BLaER1 treated with 17β-estradiol and CSF1 and Interleukin-3, amounts not matched to agents 10 nM and 100 nM (cell line): Measurements from ENCODE around the gene OTOP2.
A peak's percentile ranks its signal among the peaks of the same experiment; 100 is the strongest.
"Not testable (repeated sequence)": the region's sequence is repeated elsewhere in the genome, so short reads cannot be mapped to it uniquely, and the experiment has no call there.

Experiments
- H3K27ac ChIP-seq, 11 experiments: shearing (Covaris generic); formaldehyde crosslinking; 2 replicates each; pipeline ENCODE4 v1.8.1; 2022
- H3K27me3 ChIP-seq, 11 experiments: shearing (Covaris generic); formaldehyde crosslinking; 2 replicates each; pipeline ENCODE4 v1.8.1; 2022
- H3K36me3 ChIP-seq, 11 experiments: shearing (Covaris generic); formaldehyde crosslinking; 2 replicates each; pipeline ENCODE4 v1.8.1; 2022
- H3K4me1 ChIP-seq, 10 experiments: shearing (Covaris generic); formaldehyde crosslinking; 2 replicates each; pipeline ENCODE4 v1.8.1; 2022
- H3K4me2 ChIP-seq, 11 experiments: shearing (Covaris generic); formaldehyde crosslinking; 2 replicates each; pipeline ENCODE4 v1.8.1; 2022
- H3K4me3 ChIP-seq, 10 experiments: shearing (Covaris generic); formaldehyde crosslinking; 2 replicates each; pipeline ENCODE4 v1.8.1; 2022
- H3K9ac ChIP-seq, 11 experiments: shearing (Covaris generic); formaldehyde crosslinking; 2 replicates each; pipeline ENCODE4 v1.8.1; 2022
- H3K9me3 ChIP-seq, 11 experiments: shearing (Covaris generic); formaldehyde crosslinking; replicated peaks in 1 of 11; 2 replicates each; pipeline ENCODE4 v1.8.1; 2022
- H4K20me1 ChIP-seq, 11 experiments: shearing (Covaris generic); formaldehyde crosslinking; 2 replicates each; pipeline ENCODE4 v1.8.1; 2022
- Cebpa-rat ChIP-seq, 11 experiments: shearing (Covaris generic); IDR thresholded peaks; 2 replicates each; pipeline ENCODE4 v1.8.1; 2022

OTOP2 gene

GRCh38 chr17:74961657-74962350 is 37.7 kb downstream of the OTOP2 start:
- Histone ChIP-seq H3K4me3 (no peak overlapping the region), H3K9ac (no peak overlapping the region), H3K36me3 (no peaks in the 10 kb centered on the region), H3K27ac (no peak overlapping the region), H3K4me2 (peak overlapping the region in 2 of 11 experiments; percentile 16 to 21; a peak in 2 of 22 replicates), H3K4me1 (peaks cover 0 to 8% (median 0%) of the 10 kb centered on the region in 10 experiments; a peak in 6 of 20 replicates), H4K20me1 (peaks cover 0 to 10% (median 0%) of the 10 kb centered on the region in 11 experiments; a peak in 2 of 22 replicates), H3K9me3 (no peaks in the 10 kb centered on the region), H3K27me3 (no peaks in the 10 kb centered on the region)
- no peak for TF ChIP-seq Cebpa-rat (IDR thresholded peaks at IDR 0.05)

- no peaks in the 10 kb centered on the region for H3K36me3 ChIP-seq
- H4K20me1 ChIP-seq: peaks cover 0 to 10% (median 0%) of the 10 kb centered on the region in 11 experiments; a peak in 2 of 22 replicates
- H3K4me1 ChIP-seq: peaks cover 0 to 8% (median 0%) of the 10 kb centered on the region in 10 experiments; a peak in 4 of 20 replicates
- TF ChIP-seq Cebpa-rat (IDR thresholded peaks at IDR 0.05): no peak
- no peaks in the 10 kb centered on the region for H3K9me3 ChIP-seq
- no peak overlapping the region for H3K4me2 ChIP-seq
- H3K27me3 ChIP-seq: no peaks in the 10 kb centered on the region
- no peak overlapping the region for H3K4me3 ChIP-seq
- H3K27ac ChIP-seq: no peak overlapping the region
- peak overlapping the region in 4 of 11 experiments; percentile 5 to 18 (median 12); a peak in 1 of 22 replicates for H3K9ac ChIP-seq
Observed at GRCh38 chr17:74962622-74963394, 38.7 kb downstream of the OTOP2 start.

- no peak overlapping the region for H3K9ac ChIP-seq
- no peak overlapping the region for H3K27ac ChIP-seq
- no peaks in the 10 kb centered on the region for H3K27me3 ChIP-seq
- H3K9me3 ChIP-seq: no peaks in the 10 kb centered on the region
- H3K4me3 ChIP-seq: no peak overlapping the region
- peaks cover 0 to 8% (median 0%) of the 10 kb centered on the region in 10 experiments; a peak in 4 of 20 replicates for H3K4me1 ChIP-seq
- H4K20me1 ChIP-seq: peaks cover 0 to 12% (median 0%) of the 10 kb centered on the region in 11 experiments; a peak in 3 of 22 replicates
- H3K4me2 ChIP-seq: no peak overlapping the region
- H3K36me3 ChIP-seq: no peaks in the 10 kb centered on the region
- TF ChIP-seq Cebpa-rat (IDR thresholded peaks at IDR 0.05): no peak
Observed at GRCh38 chr17:74963656-74964055, 39.6 kb downstream of the OTOP2 start.

GRCh38 chr17:74964246-74964761 is 40.2 kb downstream of the OTOP2 start:
- TF ChIP-seq Cebpa-rat (IDR thresholded peaks at IDR 0.05): no peak
- peaks cover 0 to 8% (median 0%) of the 10 kb centered on the region in 10 experiments; a peak in 4 of 20 replicates for H3K4me1 ChIP-seq
- H3K36me3 ChIP-seq: no peaks in the 10 kb centered on the region
- no peak overlapping the region for H3K27ac ChIP-seq
- H4K20me1 ChIP-seq: peaks cover 0 to 14% (median 0%) of the 10 kb centered on the region in 11 experiments; a peak in 3 of 22 replicates
- no peaks in the 10 kb centered on the region for H3K27me3 ChIP-seq
- no peaks in the 10 kb centered on the region for H3K9me3 ChIP-seq
- H3K4me3 ChIP-seq: no peak overlapping the region
- no peak overlapping the region for H3K4me2 ChIP-seq
- H3K9ac ChIP-seq: no peak overlapping the region

GRCh38 chr17:74964988-74965622 is 41.0 kb downstream of the OTOP2 start:
- peaks cover 0 to 11% (median 0%) of the 10 kb centered on the region in 11 experiments; a peak in 3 of 22 replicates for H4K20me1 ChIP-seq
- H3K4me1 ChIP-seq: peaks cover 0 to 8% (median 0%) of the 10 kb centered on the region in 10 experiments; a peak in 4 of 20 replicates
- no peaks in the 10 kb centered on the region for H3K36me3 ChIP-seq
- no peak overlapping the region for H3K4me3 ChIP-seq
- no peaks in the 10 kb centered on the region for H3K9me3 ChIP-seq
- H3K9ac ChIP-seq: no peak overlapping the region
- no peak for TF ChIP-seq Cebpa-rat (IDR thresholded peaks at IDR 0.05)
- no peak overlapping the region for H3K27ac ChIP-seq
- peaks cover 0 to under 1% (median 0%) of the 10 kb centered on the region in 11 experiments; a peak in 1 of 22 replicates for H3K27me3 ChIP-seq
- H3K4me2 ChIP-seq: no peak overlapping the region

- H3K4me2 ChIP-seq: no peak overlapping the region
- no peak overlapping the region for H3K27ac ChIP-seq
- peaks cover 0 to 22% (median 5%) of the 10 kb centered on the region in 11 experiments; a peak in 9 of 22 replicates for H4K20me1 ChIP-seq
- no peak overlapping the region for H3K9ac ChIP-seq
- H3K27me3 ChIP-seq: peaks cover 21 to 33% (median 28%) of the 10 kb centered on the region in 11 experiments
- no peak for TF ChIP-seq Cebpa-rat (IDR thresholded peaks at IDR 0.05)
- H3K9me3 ChIP-seq: no peaks in the 10 kb centered on the region
- H3K4me1 ChIP-seq: peaks cover 3 to 18% (median 15%) of the 10 kb centered on the region in 10 experiments; a peak in 18 of 20 replicates
- H3K4me3 ChIP-seq: no peak overlapping the region
- no peaks in the 10 kb centered on the region for H3K36me3 ChIP-seq
Observed at GRCh38 chr17:74968361-74968780, 44.3 kb downstream of the OTOP2 start.

- H3K27ac ChIP-seq, H3K9me3 ChIP-seq, H3K9ac ChIP-seq, H3K4me2 ChIP-seq, H3K4me3 ChIP-seq, H3K36me3 ChIP-seq: not testable (repeated sequence)
- peaks cover 32 to 44% (median 39%) of the 10 kb centered on the region in 11 experiments for H3K27me3 ChIP-seq
- H4K20me1 ChIP-seq: peaks cover 0 to 24% (median 5%) of the 10 kb centered on the region in 11 experiments; a peak in 9 of 22 replicates
- peaks cover 3 to 18% (median 15%) of the 10 kb centered on the region in 10 experiments; a peak in 18 of 20 replicates for H3K4me1 ChIP-seq
Observed at GRCh38 chr17:74969501-74969900, 45.4 kb downstream of the OTOP2 start.

GRCh38 chr17:74970395-74970794 is 46.3 kb downstream of the OTOP2 start:
- peaks cover 3 to 18% (median 15%) of the 10 kb centered on the region in 10 experiments; a peak in 18 of 20 replicates for H3K4me1 ChIP-seq
- H3K9me3 ChIP-seq: no peaks in the 10 kb centered on the region
- no peak overlapping the region for H3K4me2 ChIP-seq
- no peak for TF ChIP-seq Cebpa-rat (IDR thresholded peaks at IDR 0.05)
- no peak overlapping the region for H3K9ac ChIP-seq
- H3K4me3 ChIP-seq: no peak overlapping the region
- H3K27me3 ChIP-seq: peaks cover 32 to 47% (median 40%) of the 10 kb centered on the region in 11 experiments
- H4K20me1 ChIP-seq: peaks cover 0 to 24% (median 5%) of the 10 kb centered on the region in 11 experiments; a peak in 9 of 22 replicates
- no peaks in the 10 kb centered on the region for H3K36me3 ChIP-seq
- H3K27ac ChIP-seq: no peak overlapping the region
